ENCODE data around the gene C2CD2.

Gene C2CD2

DNA sequence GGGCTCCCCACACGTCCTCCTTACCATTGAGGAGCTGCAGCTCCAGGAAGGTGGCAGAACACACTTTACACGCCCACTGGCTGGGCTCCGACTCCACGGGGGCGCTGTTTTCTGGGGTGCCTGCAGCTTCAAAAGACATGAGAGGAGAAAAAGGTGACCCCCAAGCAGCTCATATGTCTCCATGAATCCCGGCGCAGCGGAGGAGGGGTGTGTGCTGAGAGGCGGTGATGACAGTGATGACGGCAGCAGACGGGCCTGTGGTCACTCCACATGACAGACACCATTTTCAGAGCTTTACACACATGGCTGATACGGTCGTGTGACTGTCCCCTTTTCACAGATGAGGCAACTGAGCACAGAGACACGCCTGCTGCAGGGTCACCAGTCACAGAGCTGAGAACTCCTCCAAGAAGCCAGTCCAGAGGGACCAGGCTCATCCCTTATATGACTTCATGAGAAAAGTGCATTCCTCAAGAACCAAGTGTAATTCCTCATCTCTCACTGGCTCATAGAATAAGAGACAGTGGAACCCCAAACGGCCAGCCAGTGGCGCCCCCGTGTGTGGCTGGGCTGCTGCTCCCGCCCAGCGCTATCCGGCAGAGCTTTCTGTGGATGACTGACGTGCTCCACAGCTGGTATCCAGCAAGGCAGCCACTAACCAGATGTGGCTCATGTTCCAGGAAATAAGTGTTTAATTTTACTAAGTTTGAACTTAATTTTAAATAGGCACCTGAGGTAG lies 106.6 kb downstream of the C2CD2 start:
- H3K27me3 ChIP-seq (ENCODE audit: insufficient read depth, poor library complexity, severe bottlenecking), result no peaks in the 10 kb centered on the region
- TF ChIP-seq GABPA (IDR thresholded peaks at IDR 0.05; ENCODE audit: low read depth) (no peak), REST (IDR thresholded peaks at IDR 0.05; ENCODE audit: insufficient replicate concordance, low read depth) (no peak), SPI1 (IDR thresholded peaks at IDR 0.05; ENCODE audit: borderline replicate concordance, low read depth) (no peak), CTCF (IDR thresholded peaks at IDR 0.05; ENCODE audit: insufficient read depth, low read length) (no peak), POLR2AphosphoS5 (IDR thresholded peaks at IDR 0.05; ENCODE audit: low read depth) (no peak)
- H3K27ac ChIP-seq (replicated peaks), result no peak overlapping the region
- H3K4me3 ChIP-seq (replicated peaks; ENCODE audit: insufficient read depth, low read length), result no peak overlapping the region
- DNase-seq (ENCODE audit: low read depth in 1 of 2, low spot score in 1 of 2), result no peak

GRCh38 chr21:41846536-41846935 lies 107.3 kb downstream of the C2CD2 start:
- Histone ChIP-seq H3K4me3 (replicated peaks; ENCODE audit: insufficient read depth, low read length) (no peak overlapping the region), H3K27me3 (ENCODE audit: insufficient read depth, poor library complexity, severe bottlenecking) (no peaks in the 10 kb centered on the region), H3K27ac (replicated peaks) (no peak overlapping the region)
- no peak for TF ChIP-seq GABPA (IDR thresholded peaks at IDR 0.05; ENCODE audit: low read depth)
- no peak for TF ChIP-seq POLR2AphosphoS5 (IDR thresholded peaks at IDR 0.05; ENCODE audit: low read depth)
- no peak for TF ChIP-seq REST (IDR thresholded peaks at IDR 0.05; ENCODE audit: insufficient replicate concordance, low read depth)
- no peak for TF ChIP-seq CTCF (IDR thresholded peaks at IDR 0.05; ENCODE audit: insufficient read depth, low read length)
- TF ChIP-seq SPI1 (IDR thresholded peaks at IDR 0.05; ENCODE audit: borderline replicate concordance, low read depth), result no peak
- no peak for DNase-seq (ENCODE audit: low read depth in 1 of 2, low spot score in 1 of 2)

GRCh38 chr21:41846033-41846317 lies 107.8 kb downstream of the C2CD2 start:
- TF ChIP-seq GABPA (IDR thresholded peaks at IDR 0.05; ENCODE audit: low read depth) (no peak), CTCF (IDR thresholded peaks at IDR 0.05; ENCODE audit: insufficient read depth, low read length) (no peak)
- Histone ChIP-seq H3K27ac (replicated peaks) (no peak overlapping the region), H3K4me3 (replicated peaks; ENCODE audit: insufficient read depth, low read length) (no peak overlapping the region), H3K27me3 (ENCODE audit: insufficient read depth, poor library complexity, severe bottlenecking) (no peaks in the 10 kb centered on the region)
- no peak for DNase-seq (ENCODE audit: low read depth in 1 of 2, low spot score in 1 of 2)
